ENCODE measurements around the gene GRM4.

- TF ChIP-seq POLR2A (IDR thresholded peaks at IDR 0.05; ENCODE audit: low read length) = no peak
- no peak for TF ChIP-seq GATA1 (IDR thresholded peaks at IDR 0.05; ENCODE audit: low read depth, low read length)
These were observed 59.3 kb downstream of the GRM4 start for GRCh38 chr6:34086558-34086957.
